GM11168 (cell line): Measurements from ENCODE around the gene CNPPD1.

Experiments used
- in situ Hi-C: fragments of 300-500 bp; cut with MboI; formaldehyde crosslinking; loops from one replicate; pipeline ENCODE4 v1.12.0; 2022; ENCODE audit warnings: low sequenced_read_pairs; ENCODE audit not compliant: unreplicated experiment

The CNPPD1 gene

GRCh38 chr2:219125225-219125885, 51.4 kb downstream of the CNPPD1 start:
- in situ Hi-C loops: no loop called here

GRCh38 chr2:219124381-219125110, 52.2 kb downstream of the CNPPD1 start:
- in situ Hi-C loops: no loop called here

GRCh38 chr2:219123356-219124135, 53.2 kb downstream of the CNPPD1 start:
- in situ Hi-C loops: no loop called here

GRCh38 chr2:219122202-219122980, 54.3 kb downstream of the CNPPD1 start:
- in situ Hi-C loops: no loop called here
